ENCODE measurements around the gene CRKL. TPM values are rescaled to one million over a fixed set of nuclear protein-coding genes. Genes with fewer than 3 reads are reported as not detected.

CRKL gene
- total RNA-seq, 3 donors from 2014 or later, result 36.8 to 46.5 (median 42.3) TPM

DNA sequence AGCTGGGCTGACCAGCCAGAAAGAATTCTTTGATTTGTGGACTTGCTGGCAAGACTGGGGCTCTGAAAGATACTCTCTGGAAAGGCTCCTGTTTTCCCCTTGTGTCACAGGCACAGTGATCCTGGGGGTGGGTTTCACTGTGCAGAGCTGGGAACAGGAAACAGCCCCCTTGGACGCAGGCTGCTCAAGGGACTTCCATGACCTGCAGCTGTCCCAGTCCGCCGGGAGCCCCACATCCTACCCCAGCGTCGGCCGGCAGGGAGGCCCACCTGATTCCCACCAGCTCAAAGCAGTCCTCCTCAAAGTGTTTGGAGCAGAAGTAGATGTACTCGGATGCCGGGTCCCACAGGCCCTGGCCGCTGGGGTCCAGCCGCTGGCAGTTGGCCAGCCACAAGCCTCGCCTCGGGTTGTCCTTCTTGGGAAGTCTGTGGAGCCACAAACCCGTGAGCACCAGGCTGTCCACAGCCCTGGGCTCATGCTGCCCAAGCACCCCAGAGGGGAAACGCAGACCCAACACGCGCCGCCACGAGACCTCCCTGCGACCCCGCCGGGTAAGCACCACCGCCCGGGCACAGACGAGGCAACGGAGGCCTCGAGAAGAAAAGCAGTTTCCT lies 83.9 kb downstream of the CRKL start:
- TF ChIP-seq, protein P1, sequence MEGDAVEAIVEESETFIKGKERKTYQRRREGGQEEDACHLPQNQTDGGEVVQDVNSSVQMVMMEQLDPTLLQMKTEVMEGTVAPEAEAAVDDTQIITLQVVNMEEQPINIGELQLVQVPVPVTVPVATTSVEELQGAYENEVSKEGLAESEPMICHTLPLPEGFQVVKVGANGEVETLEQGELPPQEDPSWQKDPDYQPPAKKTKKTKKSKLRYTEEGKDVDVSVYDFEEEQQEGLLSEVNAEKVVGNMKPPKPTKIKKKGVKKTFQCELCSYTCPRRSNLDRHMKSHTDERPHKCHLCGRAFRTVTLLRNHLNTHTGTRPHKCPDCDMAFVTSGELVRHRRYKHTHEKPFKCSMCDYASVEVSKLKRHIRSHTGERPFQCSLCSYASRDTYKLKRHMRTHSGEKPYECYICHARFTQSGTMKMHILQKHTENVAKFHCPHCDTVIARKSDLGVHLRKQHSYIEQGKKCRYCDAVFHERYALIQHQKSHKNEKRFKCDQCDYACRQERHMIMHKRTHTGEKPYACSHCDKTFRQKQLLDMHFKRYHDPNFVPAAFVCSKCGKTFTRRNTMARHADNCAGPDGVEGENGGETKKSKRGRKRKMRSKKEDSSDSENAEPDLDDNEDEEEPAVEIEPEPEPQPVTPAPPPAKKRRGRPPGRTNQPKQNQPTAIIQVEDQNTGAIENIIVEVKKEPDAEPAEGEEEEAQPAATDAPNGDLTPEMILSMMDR (IDR thresholded peaks at IDR 0.05), result no peak
- DNase-seq (ENCODE audit: low spot score in 2 of 2), result no peak
- H3K36me3 ChIP-seq, result no peaks in the 10 kb centered on the region
- no peaks in the 10 kb centered on the region for H3K9me3 ChIP-seq
- intact Hi-C loops (cut with DNase I; ENCODE audit: low total_unique reads), result no loop called here
- peak overlapping the region; percentile 99 to 100 for H3K27ac ChIP-seq
- H3K27me3 ChIP-seq, result no peaks in the 10 kb centered on the region
- H3K4me1 ChIP-seq, result peaks cover 4 to 22% of the 10 kb centered on the region in 2 donors
- peak overlapping the region; percentile 72 to 85 (median 74) for H3K4me3 ChIP-seq

DNA sequence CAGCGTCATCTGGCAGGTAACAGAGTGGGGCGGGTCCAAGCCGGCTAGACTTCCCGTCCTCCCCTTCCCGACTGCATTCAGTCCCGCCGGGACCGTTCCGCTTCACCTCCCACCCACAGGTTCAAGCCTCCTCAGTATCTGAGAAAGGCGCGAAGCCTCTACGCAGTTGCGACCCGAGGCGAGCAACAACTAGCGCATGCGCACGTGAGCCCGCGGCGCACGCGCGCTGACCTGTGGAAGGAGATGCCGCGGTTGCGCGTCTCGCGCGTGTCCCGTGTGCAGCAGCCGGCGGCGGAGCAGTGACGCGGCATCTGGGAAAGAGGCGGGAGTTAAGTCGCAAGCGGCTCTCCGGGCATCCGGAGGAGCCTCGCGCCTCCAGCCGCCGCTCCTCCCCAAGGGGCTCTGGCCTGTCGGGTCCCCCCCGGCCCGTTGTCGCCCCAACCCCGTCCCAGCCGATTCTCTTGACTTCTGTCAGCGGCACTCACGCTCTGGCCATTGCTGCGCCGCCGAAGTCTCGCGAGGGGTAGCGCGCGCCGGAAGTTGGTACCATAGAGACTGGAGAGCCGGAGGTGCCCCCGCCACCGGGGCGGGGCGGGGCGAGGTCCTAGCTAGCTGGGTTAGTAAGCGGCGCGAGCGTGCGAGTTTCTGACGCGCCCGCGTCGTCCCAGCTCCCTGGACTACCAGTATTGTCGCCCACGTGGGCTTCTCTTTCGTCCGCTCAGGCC lies 84.6 kb downstream of the CRKL start, which contains the start of gene THAP7:
TSS of gene THAP7 (minus strand) at position 518 of the 725 bp plus-strand sequence. CDS start at position 311, 207 bp downstream.
- TF ChIP-seq POLR2AphosphoS5 (IDR thresholded peaks at IDR 0.05) (peak; percentile 80 to 94 (median 89)), POLR2A (IDR thresholded peaks at IDR 0.05) (peak; percentile 89)
- TF ChIP-seq, protein P1 (IDR thresholded peaks at IDR 0.05), result peak in 1 of 3 donors; percentile 18
- intact Hi-C loops (cut with DNase I; ENCODE audit: low total_unique reads), result no loop called here
- Histone ChIP-seq H3K9me3 (no peaks in the 10 kb centered on the region), H3K4me3 (peak within 1 kb of the TSS; percentile 72 to 85 (median 74)), H3K36me3 (no peaks in the 10 kb centered on the region), H3K27ac (peak within 1 kb of the TSS; percentile 99 to 100), H3K4me1 (peaks cover 4 to 22% of the 10 kb centered on the region in 2 donors), H3K27me3 (no peaks in the 10 kb centered on the region)
- peak; percentile 95 to 96 for DNase-seq (ENCODE audit: low spot score in 2 of 2)

Other genes with a start within 250 kb of the CRKL start
- under 1 TPM in 1 of 3 donors, not detected in 2; 0.29 TPM for gene SERPIND1, start 143.3 kb upstream of the CRKL start, total RNA-seq
- gene PI4KA, start 58.6 kb upstream of the CRKL start, total RNA-seq, result 100 to 1,000 TPM in 1 of 3 donors, 10 to 100 TPM in 2; 62.7 to 103 (median 73.5) TPM
- 10 to 100 TPM; 17.7 to 28.2 (median 22.5) TPM for gene SNAP29, start 58.4 kb upstream of the CRKL start, total RNA-seq
- gene AIFM3, start 49.8 kb downstream of the CRKL start, total RNA-seq, result 1 to 10 TPM; 1.6 to 3.3 (median 2.2) TPM
- 10 to 100 TPM; 37.6 to 59.0 (median 46.2) TPM for gene LZTR1, start 64.9 kb downstream of the CRKL start, total RNA-seq
- gene THAP7, start 84.7 kb downstream of the CRKL start, total RNA-seq, result 10 to 100 TPM; 35.8 to 59.9 (median 52.4) TPM
- 1 to 10 TPM in 1 of 3 donors, not detected in 2; 1.6 TPM for gene P2RX6, start 97.8 kb downstream of the CRKL start, total RNA-seq
- gene SLC7A4, start 115.2 kb downstream of the CRKL start, total RNA-seq, result 1 to 10 TPM; 1.6 to 2.4 (median 2.0) TPM
- not detected for gene LRRC74B, start 128.5 kb downstream of the CRKL start, total RNA-seq